Right atrium auricular region (tissue), 2 donors: Measurements from ENCODE around the gene CENPC. TPM values are rescaled to one million over a fixed set of nuclear protein-coding genes. Genes with fewer than 3 reads are reported as not detected.

Source experiments
- DNase-seq: peaks from one replicate; pipeline ENCODE4 v3.0.0-alpha.2; 2019; ENCODE audit warnings: low spot score
- H3K27ac ChIP-seq, 2 donors: fragments of 200-600 bp; sonication (generic); 1 replicate in 1 of 2; 2 replicates in 1 of 2; pipeline ENCODE4 v1.5.1; 2016 to 2019
- H3K27me3 ChIP-seq, 2 donors: fragments of 200-600 bp; sonication (generic); one replicate each; pipeline versions ENCODE4 v1.5.1 to v1.6.0; 2017 to 2019
- H3K36me3 ChIP-seq: fragments of 200-600 bp; sonication (generic); one replicate; pipeline ENCODE4 v1.5.1; 2016
- H3K4me1 ChIP-seq, 2 donors: fragments of 200-600 bp; sonication (generic); one replicate each; pipeline versions ENCODE4 v1.5.1 to v1.6.0; 2017 to 2019
- H3K4me3 ChIP-seq, 2 donors: fragments of 200-600 bp; sonication (generic); 1 replicate in 1 of 2; 2 replicates in 1 of 2; pipeline ENCODE4 v1.5.1; 2017 to 2019; ENCODE audit warnings: mild to moderate bottlenecking in 1 of 2, moderate library complexity in 1 of 2
- H3K9me3 ChIP-seq, 2 donors: fragments of 200-600 bp; sonication (generic); one replicate each; pipeline ENCODE4 v1.5.1; 2019
- total RNA-seq, 2 donors: library from RNA; depleted of rRNA; stranded (reverse); fragments of >200 nt; gene quantifications; one replicate each; pipeline ENCODE4 v1.1.0, GENCODE V29; 2016
- TF ChIP-seq, protein P1 (sequence below), 2 donors: fragments of 200-600 bp; sonication (generic); IDR thresholded peaks; one replicate each; pipeline ENCODE4 v1.5.1; 2019; ENCODE audit warnings: antibody characterized with exemption in 2 of 2

Gene CENPC
- total RNA-seq, 2 donors from 2014 or later, result 6.6 to 7.9 TPM

DNA sequence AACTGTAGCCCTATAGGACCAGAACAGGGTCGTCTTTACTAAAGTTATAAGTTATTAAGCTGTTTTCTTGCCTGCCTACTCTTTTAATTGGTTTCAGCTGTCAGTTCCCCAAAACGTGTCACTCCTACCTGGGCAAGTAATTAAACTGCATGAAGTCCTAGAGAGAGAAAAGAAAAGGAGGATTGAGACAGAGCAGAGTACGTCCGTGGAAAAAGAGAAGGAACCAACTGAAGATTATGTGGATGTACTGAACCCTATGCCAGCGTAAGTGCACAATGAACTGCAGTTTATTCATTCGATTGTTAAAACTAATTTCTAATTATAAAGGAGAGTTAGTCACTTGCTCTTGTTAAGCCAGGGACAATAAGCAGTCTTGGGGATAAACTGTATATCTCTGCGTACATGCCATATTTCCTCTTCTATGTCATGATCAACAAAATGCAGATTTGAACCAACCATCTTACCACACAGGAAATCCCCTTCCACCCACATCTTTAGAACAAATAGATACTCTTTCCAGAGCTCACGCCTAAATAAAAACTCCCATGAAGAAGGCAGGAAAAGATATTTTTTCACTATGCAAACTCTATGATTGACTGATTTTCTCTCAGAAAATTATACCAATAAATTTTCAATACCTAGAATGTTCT lies 36.0 kb upstream of the CENPC start:
- Histone ChIP-seq H3K4me1 (no peaks in the 10 kb centered on the region), H3K4me3 (no peak overlapping the region)
- TF ChIP-seq, protein P1, sequence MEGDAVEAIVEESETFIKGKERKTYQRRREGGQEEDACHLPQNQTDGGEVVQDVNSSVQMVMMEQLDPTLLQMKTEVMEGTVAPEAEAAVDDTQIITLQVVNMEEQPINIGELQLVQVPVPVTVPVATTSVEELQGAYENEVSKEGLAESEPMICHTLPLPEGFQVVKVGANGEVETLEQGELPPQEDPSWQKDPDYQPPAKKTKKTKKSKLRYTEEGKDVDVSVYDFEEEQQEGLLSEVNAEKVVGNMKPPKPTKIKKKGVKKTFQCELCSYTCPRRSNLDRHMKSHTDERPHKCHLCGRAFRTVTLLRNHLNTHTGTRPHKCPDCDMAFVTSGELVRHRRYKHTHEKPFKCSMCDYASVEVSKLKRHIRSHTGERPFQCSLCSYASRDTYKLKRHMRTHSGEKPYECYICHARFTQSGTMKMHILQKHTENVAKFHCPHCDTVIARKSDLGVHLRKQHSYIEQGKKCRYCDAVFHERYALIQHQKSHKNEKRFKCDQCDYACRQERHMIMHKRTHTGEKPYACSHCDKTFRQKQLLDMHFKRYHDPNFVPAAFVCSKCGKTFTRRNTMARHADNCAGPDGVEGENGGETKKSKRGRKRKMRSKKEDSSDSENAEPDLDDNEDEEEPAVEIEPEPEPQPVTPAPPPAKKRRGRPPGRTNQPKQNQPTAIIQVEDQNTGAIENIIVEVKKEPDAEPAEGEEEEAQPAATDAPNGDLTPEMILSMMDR (IDR thresholded peaks at IDR 0.05), result no peak

DNA sequence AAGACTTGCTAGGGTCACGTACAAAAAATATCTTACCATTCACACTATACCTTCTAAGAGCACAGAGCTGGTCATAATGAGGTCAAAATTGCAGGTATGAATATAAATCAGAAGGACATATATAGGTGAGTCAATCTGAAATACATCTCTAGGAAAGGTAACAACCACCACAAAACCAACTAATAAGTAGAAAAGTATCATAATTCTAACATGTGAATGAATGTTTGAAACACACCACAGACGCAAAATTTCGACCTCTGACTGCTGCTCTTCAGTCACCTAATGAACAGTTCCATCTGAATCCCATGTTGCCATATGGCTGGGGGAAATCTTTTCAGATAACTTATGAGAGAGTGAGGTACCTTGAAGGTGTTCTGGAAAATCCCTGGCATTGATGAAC lies 35.3 kb upstream of the CENPC start:
- no peak overlapping the region for H3K4me3 ChIP-seq
- TF ChIP-seq, protein P1 (IDR thresholded peaks at IDR 0.05), result no peak
- no peaks in the 10 kb centered on the region for H3K36me3 ChIP-seq

More for the DNA sequence above, 36.0 kb upstream of the CENPC start:
- Histone ChIP-seq H3K27ac (no peak overlapping the region), H3K27me3 (no peaks in the 10 kb centered on the region), H3K9me3 (no peaks in the 10 kb centered on the region), H3K36me3 (no peaks in the 10 kb centered on the region)
- no peak for DNase-seq

DNA sequence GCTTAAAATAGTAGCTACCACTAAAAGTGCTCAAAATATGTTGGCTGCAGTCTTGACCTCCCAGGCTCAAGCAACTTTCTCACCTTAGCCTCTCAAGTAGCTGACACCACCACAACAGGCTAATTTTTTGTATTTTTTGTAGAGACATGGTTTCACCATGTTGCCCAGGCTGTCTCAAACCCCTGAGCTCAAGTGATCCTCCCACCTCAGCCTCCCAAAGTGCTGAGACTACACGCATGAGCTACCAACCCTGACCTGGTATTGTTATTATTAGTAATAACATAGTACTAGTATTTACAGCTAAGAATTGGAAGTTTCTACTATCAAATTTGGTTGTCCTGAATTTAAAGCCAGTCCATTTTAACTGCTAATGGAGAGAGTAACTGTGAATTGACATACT lies 31.2 kb upstream of the CENPC start:
- no peaks in the 10 kb centered on the region for H3K9me3 ChIP-seq
- no peaks in the 10 kb centered on the region for H3K36me3 ChIP-seq
- no peak overlapping the region for H3K4me3 ChIP-seq
- no peak overlapping the region for H3K27ac ChIP-seq
- no peak for DNase-seq
- TF ChIP-seq, protein P1 (IDR thresholded peaks at IDR 0.05), result no peak
- no peaks in the 10 kb centered on the region for H3K27me3 ChIP-seq
- no peaks in the 10 kb centered on the region for H3K4me1 ChIP-seq

More for the DNA sequence above, 35.3 kb upstream of the CENPC start:
- Histone ChIP-seq H3K4me1 (no peaks in the 10 kb centered on the region), H3K9me3 (no peaks in the 10 kb centered on the region), H3K27ac (no peak overlapping the region), H3K27me3 (no peaks in the 10 kb centered on the region)
- no peak for DNase-seq

DNA sequence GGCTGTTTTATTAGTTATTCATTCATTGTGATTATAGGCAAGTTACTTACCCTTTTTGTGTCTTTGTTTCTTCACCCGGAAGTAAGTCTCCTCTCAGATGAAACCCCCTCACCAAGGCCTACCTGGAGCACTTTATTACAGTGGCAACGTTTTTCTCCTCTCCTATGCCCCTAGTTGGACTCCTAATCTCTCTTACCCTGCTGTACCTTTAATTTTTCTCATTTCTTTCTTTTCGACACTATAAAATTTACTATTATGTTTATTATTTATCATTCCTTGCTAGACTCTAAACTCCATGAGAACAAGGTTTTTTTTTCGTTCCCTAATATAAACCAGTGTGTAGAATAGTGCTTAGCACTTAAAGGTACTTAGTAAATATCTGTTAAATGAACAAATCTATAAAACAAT lies 30.8 kb upstream of the CENPC start:
- no peaks in the 10 kb centered on the region for H3K4me1 ChIP-seq
- no peak overlapping the region for H3K4me3 ChIP-seq
- H3K9me3 ChIP-seq, result no peaks in the 10 kb centered on the region
- TF ChIP-seq, protein P1 (IDR thresholded peaks at IDR 0.05), result no peak
- no peak overlapping the region for H3K27ac ChIP-seq
- H3K27me3 ChIP-seq, result no peaks in the 10 kb centered on the region
- DNase-seq, result no peak
- no peaks in the 10 kb centered on the region for H3K36me3 ChIP-seq

DNA sequence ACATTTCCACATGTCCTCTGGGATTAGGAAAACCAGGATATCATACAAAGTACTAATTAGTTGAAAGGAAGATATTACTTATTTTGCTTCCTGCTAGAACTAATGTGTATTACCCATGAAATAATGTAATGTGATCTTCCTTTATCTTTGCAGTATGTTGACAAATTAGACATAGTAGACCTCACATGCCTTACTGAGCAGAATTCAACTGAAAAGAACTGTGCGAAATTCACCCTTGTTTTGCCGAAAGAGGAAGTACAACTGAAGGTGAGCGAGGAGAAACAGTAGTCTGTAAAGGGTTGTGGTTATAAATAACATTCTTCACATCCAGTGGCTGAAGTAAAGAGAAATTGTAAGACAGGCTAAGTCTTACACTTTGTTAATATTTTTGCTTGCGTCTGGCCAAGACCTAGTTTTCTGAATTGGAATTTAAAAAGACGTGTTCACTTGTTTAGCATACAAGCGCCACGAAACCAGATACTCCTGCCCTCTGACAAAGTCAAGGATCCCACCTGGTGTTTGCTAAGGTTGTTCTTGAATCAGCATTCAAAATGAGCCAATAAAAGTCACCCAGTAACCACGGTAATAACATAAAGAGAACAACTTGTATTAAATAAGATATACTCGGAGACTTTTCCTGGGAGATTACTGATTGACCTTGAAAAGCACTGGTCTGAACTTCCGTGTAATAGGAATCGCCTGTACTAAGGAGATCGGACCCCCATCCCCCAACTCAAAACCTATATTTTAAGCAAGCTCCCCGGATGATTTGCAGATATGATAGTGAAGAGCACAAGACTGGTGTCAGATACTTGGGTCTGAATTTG lies 30.1 kb upstream of the CENPC start:
- H3K36me3 ChIP-seq, result no peaks in the 10 kb centered on the region
- no peaks in the 10 kb centered on the region for H3K9me3 ChIP-seq
- no peak overlapping the region for H3K27ac ChIP-seq
- TF ChIP-seq, protein P1 (IDR thresholded peaks at IDR 0.05), result no peak
- no peaks in the 10 kb centered on the region for H3K27me3 ChIP-seq
- DNase-seq, result no peak
- no peaks in the 10 kb centered on the region for H3K4me1 ChIP-seq
- H3K4me3 ChIP-seq, result no peak overlapping the region
